ENCODE data around the gene TAF1B. TPM values are rescaled to one million over a fixed set of nuclear protein-coding genes. Genes with fewer than 3 reads are reported as not detected.

The TAF1B gene
- total and polyA plus RNA-seq, 2 donors (not counting 3 experiments of a cell fraction or from before 2014, with no cell fraction given) = 6.3 to 29.4 TPM

DNA sequence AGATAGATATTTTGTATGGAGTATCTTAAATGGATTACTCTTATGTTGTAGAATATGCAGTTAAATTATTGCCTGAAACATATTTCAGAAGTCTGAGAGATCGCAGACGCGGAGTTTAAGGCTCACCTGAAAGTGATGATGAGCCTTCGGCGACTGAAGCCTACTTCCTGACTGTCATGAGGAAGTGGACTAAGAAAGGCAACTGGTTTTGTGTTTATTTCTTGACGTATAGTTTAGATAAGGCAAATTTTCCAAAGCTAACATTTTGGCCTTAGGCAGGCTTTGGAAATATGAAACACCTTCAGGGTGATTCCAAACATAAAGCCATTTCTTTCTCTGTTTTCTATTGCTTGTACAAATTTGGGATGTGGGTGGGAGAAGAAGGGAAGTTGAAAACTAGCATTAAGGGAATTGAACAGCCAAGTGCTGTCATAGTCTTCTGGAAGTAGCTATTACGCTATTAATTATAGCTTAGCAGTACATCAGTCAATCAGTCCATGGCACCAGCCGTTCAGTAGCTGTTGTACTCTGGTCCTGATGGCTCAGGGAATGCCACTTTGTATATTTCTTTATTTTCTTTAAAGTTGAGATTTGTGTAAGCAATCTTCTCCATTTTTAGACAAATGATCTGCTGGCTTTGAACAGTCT is 109.7 kb downstream of the TAF1B start:
- Histone ChIP-seq H4K20me1 (replicated peaks; ENCODE audit: control insufficient read depth, extremely low read depth, insufficient read depth, low read length) (no peaks in the 10 kb centered on the region), H3K9me1 (replicated peaks; ENCODE audit: control insufficient read depth, extremely low read depth, insufficient read depth, low read length) (no peaks in the 10 kb centered on the region), H3K79me2 (ENCODE audit: control insufficient read depth, insufficient read depth, low read length) (no peaks in the 10 kb centered on the region), H3K36me3 (ENCODE audit: control insufficient read depth in 2 of 2, extremely low read depth in 1 of 2, insufficient read depth in 2 of 2, low read length in 2 of 2) (no peaks in the 10 kb centered on the region), H3K9ac (replicated peaks; ENCODE audit: extremely low read depth, insufficient read depth, low read length) (no peak overlapping the region), H3K9me3 (replicated peaks; ENCODE audit: control insufficient read depth, insufficient read depth, low read length) (no peaks in the 10 kb centered on the region), H2AFZ (ENCODE audit: low read depth, low read length) (no peak overlapping the region), H3K27ac (ENCODE audit: insufficient read depth, low read depth, low read length) (no peak overlapping the region), H3K4me2 (ENCODE audit: insufficient read depth, low read length) (no peak overlapping the region), H3K27me3 (ENCODE audit: control insufficient read depth in 2 of 2, insufficient read depth in 2 of 2, low read length in 2 of 2) (no peaks in the 10 kb centered on the region), H3K4me3 (replicated peaks in 1 of 3; ENCODE audit: insufficient read depth in 1 of 3, low read depth in 1 of 3, low read length in 3 of 3) (no peak overlapping the region), H3K4me1 (ENCODE audit: control insufficient read depth, extremely low read depth, insufficient read depth, low read length) (peaks cover 4% of the 10 kb centered on the region)
- TF ChIP-seq GATA2 (IDR thresholded peaks at IDR 0.05; ENCODE audit: insufficient read depth, insufficient read length, low read depth, low read length) (no peak), EZH2 (IDR thresholded peaks at IDR 0.05; ENCODE audit: borderline replicate concordance, low read depth, low read length, severe bottlenecking) (no peak), MAX (IDR thresholded peaks at IDR 0.05; ENCODE audit: insufficient read depth, insufficient read length) (no peak), JUN (IDR thresholded peaks at IDR 0.05; ENCODE audit: borderline replicate concordance, insufficient read depth, insufficient read length, low read depth) (no peak), POLR2AphosphoS5 (IDR thresholded peaks at IDR 0.05; ENCODE audit: insufficient read depth, low read depth, low read length) (no peak), FOS (IDR thresholded peaks at IDR 0.05; ENCODE audit: borderline replicate concordance, insufficient read depth, low read length) (no peak), POLR2A (IDR thresholded peaks at IDR 0.05; ENCODE audit: low read depth, low read length) (no peak), MYC (IDR thresholded peaks at IDR 0.05; ENCODE audit: low read depth, low read length) (no peak)
- TF ChIP-seq, protein P1, sequence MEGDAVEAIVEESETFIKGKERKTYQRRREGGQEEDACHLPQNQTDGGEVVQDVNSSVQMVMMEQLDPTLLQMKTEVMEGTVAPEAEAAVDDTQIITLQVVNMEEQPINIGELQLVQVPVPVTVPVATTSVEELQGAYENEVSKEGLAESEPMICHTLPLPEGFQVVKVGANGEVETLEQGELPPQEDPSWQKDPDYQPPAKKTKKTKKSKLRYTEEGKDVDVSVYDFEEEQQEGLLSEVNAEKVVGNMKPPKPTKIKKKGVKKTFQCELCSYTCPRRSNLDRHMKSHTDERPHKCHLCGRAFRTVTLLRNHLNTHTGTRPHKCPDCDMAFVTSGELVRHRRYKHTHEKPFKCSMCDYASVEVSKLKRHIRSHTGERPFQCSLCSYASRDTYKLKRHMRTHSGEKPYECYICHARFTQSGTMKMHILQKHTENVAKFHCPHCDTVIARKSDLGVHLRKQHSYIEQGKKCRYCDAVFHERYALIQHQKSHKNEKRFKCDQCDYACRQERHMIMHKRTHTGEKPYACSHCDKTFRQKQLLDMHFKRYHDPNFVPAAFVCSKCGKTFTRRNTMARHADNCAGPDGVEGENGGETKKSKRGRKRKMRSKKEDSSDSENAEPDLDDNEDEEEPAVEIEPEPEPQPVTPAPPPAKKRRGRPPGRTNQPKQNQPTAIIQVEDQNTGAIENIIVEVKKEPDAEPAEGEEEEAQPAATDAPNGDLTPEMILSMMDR (IDR thresholded peaks at IDR 0.05; ENCODE audit: extremely low read depth in 1 of 2, insufficient read depth in 1 of 2, low read depth in 1 of 2, low read length in 2 of 2) = no peak
- POLR2A ChIA-PET = interaction anchor here (0.5 kb wide), 1 partner anchor 357 kb away, joined by 3 read pairs; no protein-coding TSS in a partner anchor
- no peak for FAIRE-seq
- dilution Hi-C loops (cut with MboI; ENCODE audit: extremely low pct_ligation_motif_present, low sequenced_read_pairs) = loop anchor here (25.0 kb wide), 1 partner anchor 141 kb away; no protein-coding TSS in a partner anchor
- CTCF ChIA-PET = interaction anchor here (1.8 kb wide), 1 partner anchor 32 kb away, joined by 10 read pairs; no protein-coding TSS in a partner anchor
- intact Hi-C loops (cut with micrococcal nuclease) = loop anchor here (5.0 kb wide), 1 partner anchor 111 kb away; the partner anchor contains the start of gene TAF1B
- BruUV-seq (replicated peaks) = no TSS peak
- DNase-seq (ENCODE audit: low read depth, low spot score) = no peak

All from endothelial cell of umbilical vein (primary cell).